DMS53 treated with DMSO at 0.1 percent for 48 hours (cell line): Measurements from ENCODE around the gene SNAP29.
"Not testable (repeated sequence)": the region's sequence is repeated elsewhere in the genome, so short reads cannot be mapped to it uniquely, and the experiment has no call there.

Source experiments
- DNase-seq: peaks from one replicate; lab custom pipeline; 2025; ENCODE audit not compliant: unreplicated experiment; lab: John Stamatoyannopoulos, UW

SNAP29 gene

DNA sequence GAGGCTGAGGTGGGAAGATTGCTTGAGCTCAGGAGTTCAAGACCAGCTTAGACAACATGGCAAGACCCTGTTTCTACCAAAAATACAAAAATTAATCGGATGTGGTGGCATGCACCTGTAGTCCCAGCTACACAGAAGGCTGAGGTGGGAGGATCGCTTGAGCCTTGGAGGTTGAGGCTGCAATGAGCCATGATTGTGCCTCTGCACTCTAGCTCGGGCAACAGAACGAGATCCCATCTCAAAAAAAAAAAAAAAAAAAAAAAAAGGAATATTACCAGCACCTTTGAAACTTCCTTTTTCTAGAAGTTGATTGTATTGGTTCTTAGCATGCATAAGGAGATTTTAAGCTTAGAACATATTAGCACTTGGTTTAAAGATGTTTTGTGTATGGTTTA lies 69.8 kb downstream of the SNAP29 start:
- no peak for DNase-seq

DNA sequence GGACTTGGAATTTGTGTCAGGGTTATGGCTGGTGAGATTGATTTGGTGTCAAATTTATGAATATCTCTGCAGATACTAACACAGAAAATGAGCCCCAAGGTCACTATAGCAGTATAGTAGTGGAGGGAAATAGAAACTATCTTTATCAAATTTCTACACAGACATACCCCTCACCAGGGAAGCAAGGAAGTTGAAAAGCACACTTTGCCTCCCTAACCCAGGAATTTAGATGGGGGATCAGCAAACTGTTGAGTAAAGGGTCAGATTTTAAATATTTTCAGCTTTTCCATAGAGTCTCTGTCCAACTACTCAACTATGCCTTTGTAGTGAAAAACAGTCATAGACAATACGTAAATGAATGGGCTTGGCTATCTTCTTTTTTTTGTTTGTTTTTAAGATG lies 71.2 kb downstream of the SNAP29 start:
- DNase-seq: no peak

DNA sequence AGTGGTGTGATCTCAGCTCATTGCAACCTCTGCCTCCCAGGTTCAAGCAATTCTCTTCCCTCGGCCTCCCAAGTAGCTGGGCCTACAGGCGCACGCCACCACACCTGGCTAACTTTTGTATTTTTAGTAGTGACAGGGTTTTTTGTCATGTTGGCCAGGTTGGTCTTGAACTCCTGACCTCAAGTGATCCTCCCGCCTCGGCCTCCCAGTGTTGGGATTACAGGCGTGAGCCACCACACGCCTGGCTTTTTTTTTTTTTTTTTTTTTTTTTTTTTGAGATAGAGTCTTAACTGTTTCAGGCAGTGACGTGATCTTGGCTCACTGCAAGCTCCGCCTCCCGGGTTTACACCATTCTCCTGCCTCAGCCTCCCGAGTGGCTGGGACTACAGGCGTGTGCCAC lies 71.6 kb downstream of the SNAP29 start:
- DNase-seq: not testable (repeated sequence)

DNA sequence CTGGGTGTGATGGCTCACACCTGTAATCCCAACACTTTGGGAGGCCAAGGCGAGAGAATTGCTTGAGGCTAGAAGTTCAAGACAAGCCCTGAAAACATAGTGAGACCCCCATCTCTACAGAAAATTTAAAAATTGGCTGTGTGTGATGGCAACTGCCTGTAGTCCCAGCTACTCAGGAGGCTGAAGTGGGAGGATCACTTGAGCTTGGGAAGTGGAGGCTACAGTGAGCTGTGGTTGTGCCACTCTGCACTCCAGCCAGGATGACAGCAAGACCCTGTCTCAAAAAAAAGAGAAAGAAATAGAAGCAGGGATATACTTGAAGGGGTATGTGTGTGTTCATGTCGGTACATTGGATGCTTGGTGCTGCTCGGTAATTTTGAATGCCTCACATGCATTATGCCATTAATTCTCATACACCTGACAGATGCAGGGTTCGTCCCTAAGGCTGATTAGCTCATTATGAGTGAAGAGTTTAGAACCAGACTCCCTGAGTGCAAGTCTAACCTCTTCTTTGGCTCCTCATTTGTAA lies 72.4 kb downstream of the SNAP29 start:
- DNase-seq: no peak

DNA sequence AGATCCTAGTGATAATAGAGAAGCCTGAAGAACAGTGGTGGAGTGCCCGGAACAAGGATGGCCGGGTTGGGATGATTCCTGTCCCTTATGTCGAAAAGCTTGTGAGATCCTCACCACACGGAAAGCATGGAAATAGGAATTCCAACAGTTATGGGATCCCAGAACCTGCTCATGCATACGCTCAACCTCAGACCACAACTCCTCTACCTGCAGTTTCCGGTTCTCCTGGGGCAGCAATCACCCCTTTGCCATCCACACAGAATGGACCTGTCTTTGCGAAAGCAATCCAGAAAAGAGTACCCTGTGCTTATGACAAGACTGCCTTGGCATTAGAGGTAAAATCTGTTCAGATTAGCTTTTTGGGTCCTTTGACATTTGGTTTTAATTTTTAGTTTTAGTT lies 75.1 kb downstream of the SNAP29 start:
- no peak for DNase-seq

DNA sequence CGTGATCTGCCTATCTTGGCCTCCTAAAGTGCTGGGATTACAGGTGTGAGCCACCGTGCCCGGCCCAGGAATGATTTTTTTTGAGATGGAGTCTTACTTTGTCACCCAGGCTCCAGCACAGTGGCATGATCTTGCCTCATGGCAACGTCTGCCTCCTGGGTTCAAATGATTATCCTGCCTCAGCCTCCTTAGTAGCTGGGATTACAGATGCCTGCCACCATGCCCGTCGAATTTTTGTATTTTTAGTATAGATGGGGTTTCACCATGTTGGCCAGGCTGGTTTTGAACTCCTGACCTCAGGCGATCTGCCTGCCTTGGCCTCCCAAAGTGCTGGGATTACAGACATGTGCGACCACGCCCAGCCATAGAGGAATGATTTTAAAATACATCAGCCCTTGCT lies 76.2 kb downstream of the SNAP29 start:
- DNase-seq: not testable (repeated sequence)

DNA sequence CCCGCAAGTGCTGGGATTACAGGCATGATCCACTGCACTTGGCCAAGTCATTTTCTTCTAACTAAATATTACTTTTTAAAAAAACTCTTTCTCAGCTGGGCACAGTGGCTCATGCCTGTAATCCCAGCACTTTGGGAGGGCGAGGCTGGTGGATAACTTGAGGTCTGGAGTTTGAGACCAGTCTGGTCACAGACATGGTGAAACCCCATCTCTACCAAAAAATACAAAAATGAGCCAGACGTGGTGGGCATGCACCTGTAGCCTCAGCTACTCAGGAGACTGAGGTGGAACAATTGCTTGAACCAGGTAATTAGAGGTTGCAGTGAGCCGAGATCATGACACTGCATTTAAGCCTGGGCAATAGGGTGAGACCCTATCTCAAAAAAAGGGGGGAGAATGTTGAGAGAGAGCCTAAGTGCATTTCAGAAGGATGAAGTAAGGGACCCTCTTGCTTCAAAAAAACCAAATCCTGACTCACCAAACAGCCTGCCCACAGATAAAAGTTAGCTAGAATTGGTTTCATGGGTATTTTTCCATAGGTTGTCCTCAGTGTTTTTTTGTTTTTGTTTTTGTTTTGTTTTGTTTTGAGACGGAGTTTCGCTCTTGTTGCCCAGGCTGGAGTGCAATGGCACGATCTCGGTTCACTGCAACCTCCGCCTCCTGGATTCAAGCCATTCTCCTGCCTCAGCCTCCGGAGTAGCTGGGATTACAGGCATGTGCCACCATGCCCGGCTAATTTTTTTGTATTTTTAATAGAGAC lies 77.2 kb downstream of the SNAP29 start:
- not testable (repeated sequence) for DNase-seq

DNA sequence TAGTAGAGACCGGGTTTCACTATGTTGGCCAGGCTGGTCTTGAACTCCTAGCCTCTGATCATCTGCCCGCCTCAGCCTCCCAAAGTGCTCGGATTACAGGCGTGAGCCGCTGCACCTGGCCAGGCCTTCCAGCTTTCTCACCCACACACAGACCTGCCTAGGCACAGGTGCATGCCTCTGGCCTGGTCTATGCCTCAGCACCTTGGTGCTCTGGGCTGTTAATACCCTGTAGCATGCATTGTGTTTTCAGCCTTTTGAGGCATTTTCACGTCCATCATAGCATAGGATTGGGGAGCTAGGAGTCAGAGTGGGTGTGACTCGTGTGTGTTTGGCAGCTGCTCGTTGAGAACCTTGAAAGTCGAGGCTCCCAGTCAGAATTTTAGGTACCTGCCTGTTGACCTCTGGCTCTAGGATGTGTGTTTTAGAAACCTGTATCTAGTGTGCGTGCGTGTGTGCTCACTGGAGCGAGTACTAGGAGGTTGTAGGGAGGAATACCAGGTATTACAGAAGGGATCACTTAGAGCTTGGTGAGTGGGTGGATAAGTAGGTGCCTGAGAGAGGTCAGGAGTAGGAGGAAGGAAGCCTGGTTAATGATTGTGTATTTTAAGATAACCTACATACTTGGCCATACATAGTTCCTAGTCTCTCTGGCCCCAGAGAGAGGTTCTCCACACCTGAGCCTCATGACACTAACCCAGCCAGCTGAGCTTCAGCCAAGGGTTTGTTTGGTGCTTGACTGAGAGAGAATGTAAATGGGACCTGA lies 78.4 kb downstream of the SNAP29 start:
- peak; percentile 11 for DNase-seq

DNA sequence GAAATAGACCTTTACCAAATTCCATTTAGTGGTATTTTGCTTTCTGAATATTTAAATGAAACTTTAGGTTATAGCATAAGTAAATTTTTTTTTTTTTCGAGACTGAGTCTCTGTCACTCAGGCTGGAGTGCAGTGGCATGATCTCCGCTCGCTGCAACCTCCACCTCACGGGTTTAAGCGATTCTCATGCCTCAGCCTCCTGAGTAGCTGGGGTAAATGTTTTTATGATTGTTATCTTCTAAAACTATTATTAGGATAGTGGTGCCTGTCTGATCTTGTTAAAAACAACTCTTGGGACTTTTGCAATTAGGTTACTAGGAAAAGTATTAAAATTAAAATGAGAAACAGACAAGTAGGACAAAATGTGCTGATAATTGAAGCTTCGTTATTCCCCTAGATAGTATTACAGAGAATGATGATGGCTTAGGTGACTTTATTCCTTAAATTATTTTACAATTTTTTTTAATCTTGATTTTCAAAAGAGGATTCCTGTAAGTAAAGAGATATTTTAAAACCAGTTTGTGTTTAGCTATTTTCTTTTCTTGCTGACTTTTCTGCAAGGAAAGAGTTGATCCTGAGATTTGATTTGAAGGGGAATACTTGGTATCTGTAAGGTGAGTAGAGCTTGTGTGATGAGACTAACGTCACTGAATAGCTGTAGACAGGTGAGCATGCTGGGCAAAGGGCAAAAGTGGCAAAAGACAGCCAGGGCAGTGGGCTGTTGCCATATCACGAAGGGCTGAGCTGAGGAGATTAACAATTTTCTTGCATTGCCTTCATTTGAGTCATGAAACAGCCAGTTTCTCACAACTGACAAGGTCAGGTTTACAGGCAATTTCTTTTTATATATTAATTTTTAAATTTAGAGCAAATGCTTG lies 79.2 kb downstream of the SNAP29 start:
- DNase-seq: no peak

DNA sequence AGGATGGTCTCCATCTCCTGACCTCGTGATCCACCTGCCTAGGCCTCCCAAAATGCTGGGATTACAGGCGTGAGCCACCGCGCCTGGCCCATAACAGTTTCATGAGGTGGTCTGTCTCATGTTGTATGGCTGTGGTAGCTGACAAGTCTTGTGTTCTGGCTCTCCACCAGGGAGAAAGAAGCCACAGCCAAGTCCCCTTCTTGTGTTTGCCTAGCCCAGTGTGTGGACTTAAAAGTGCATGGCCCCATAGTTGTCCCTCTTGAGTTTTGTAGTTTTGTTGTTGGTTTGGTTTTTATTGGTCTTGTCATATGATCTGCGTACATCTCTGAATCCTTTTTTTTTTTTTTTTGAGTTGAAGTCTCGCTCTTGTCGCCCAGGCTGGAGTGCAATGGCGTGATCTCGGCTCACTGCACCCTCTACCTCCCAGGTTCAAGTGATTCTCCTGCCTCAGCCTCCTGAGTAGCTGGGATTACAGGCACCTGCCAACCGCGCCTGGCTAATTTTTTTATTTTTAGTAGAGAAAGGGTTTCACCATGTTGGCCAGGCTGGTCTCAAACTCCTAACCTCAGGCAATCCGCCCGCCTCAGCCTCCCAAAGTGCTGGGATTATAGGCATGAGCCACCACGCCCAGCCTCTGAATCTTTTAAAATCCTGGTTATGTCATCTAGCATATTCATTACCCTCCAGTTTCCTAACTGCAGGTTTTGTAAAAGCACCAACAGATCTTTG lies 80.8 kb downstream of the SNAP29 start:
- DNase-seq: not testable (repeated sequence)

DNA sequence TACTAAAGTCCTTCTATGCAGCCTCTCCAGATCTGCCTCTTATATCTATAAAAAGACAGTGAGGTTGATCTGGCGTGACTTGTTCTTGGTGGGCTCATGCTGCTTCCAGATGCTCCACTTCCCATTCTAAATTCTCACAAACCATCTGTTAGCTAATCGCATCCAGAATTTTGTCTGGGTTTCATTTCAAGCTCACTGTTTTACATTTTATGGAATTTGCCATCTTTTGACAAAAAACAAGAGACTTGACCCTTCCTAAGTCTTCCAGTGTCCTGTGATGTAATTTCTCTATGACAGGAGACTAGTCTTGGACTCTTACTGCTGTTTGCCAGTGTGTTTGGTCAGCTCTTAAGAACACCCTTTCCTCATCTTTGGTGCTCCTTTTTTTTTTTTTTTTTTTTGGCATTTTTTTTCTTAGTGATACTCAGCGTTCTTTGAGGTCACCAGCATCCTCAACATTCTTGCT lies 81.4 kb downstream of the SNAP29 start:
- DNase-seq: no peak
